ENCODE measurements around the gene EPHB2.

Gene EPHB2

DNA sequence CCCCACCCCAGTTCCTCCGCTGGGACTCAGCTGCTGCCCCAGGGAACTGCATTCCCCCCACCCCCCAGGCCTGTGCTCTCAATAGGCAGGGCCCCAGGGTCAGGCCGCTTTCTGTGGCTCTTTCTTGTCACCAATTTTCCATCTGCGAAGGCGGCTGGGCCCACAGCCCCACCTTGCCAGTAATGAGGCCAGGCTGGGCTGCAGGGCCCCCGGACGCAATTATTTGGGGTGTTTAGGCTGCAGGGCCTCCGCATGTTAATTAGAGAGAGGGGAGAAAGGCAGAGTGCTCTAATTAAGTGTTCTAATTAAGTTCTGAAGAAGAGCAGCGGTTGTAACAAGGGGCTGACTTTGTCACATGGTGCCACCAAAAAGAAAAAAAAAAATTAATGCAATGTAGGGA is 71.8 kb downstream of the EPHB2 start:
- no peak for DNase-seq

DNA sequence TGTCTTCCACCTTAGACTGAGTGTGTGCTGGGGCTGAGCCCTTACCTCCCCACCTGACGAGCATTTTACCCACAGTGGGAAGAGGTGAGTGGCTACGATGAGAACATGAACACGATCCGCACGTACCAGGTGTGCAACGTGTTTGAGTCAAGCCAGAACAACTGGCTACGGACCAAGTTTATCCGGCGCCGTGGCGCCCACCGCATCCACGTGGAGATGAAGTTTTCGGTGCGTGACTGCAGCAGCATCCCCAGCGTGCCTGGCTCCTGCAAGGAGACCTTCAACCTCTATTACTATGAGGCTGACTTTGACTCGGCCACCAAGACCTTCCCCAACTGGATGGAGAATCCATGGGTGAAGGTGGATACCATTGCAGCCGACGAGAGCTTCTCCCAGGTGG is 73.7 kb downstream of the EPHB2 start:
- no peak for DNase-seq

DNA sequence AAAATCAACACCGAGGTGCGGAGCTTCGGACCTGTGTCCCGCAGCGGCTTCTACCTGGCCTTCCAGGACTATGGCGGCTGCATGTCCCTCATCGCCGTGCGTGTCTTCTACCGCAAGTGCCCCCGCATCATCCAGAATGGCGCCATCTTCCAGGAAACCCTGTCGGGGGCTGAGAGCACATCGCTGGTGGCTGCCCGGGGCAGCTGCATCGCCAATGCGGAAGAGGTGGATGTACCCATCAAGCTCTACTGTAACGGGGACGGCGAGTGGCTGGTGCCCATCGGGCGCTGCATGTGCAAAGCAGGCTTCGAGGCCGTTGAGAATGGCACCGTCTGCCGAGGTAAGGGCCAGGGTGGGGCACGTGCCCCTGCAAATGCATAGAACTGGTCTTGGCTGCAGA is 74.1 kb downstream of the EPHB2 start:
- no peak for DNase-seq

DNA sequence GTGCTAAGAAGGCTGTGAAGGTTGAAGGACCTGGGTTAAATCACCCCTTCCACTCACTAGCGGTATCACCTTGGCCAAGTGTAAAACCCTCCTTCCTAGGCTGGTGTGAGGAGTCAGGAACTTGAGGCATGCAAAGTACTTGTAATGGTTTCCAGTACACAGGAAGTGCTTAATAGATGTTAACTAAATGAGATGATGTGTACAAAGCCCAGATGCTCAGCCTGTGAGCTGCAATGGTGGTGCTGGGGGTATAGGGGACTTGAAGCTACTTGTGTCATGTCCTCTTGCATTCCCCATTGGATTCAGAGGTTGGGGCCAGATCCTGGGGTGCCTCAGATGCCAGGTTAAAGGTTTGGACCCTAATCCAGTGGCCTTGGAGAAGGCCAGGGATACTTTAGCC is 75.5 kb downstream of the EPHB2 start:
- no peak for DNase-seq

DNA sequence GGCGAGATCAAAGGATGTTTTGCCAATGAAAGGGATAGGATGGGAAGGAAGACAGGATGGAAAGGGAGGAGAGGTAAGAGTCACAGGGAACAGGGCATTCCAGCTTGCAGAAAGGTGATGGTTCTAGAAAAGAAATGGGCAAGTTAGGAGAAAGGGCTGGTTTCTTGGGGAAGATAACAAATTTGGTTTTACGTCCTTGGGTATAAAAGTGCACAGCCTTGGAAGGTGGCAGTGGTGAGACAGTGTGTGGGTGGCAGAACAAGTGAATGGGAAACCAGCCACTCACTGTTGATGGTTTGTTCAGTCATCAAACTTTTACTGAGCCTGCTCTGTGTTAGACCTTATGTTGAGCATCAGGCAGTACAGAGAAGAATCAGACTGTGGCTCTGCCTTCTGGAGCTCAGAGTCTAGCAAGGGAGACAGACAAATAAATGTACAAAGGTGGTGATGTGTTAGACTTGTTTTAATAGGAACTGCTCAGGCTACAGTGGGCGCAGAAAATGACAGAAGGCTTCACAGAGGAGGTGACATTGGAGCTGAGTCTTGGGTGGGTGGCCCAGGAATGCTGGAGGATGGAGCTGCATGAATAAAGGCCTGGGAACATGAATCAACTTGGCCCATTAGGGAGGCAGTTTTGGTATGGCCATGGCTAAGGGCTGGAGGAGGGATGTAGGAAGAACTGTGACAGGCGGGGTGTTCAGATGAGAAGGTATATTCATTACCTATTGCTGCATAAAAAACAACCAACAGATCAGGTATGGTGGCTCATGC is 76.3 kb downstream of the EPHB2 start:
- no peak for DNase-seq

DNA sequence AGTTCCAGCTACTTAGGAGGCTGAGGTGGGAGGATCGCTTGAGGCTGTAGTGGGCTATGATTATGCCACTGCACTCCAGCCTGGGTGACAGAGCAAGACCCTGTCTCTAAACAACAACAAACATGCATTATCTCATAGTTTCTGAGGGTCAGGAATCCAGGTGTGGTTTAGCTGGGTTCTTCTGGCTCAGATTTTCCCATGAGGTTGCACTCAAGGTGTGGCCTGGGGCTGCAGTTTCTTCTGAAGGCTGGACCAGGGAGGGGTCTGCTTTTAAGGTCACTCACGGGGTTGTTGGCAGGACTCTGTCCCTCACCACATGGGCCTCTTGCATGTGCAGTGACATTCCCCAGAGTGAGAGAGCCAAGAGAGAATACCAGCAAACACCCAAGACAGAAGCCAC is 77.0 kb downstream of the EPHB2 start:
- no peak for DNase-seq

DNA sequence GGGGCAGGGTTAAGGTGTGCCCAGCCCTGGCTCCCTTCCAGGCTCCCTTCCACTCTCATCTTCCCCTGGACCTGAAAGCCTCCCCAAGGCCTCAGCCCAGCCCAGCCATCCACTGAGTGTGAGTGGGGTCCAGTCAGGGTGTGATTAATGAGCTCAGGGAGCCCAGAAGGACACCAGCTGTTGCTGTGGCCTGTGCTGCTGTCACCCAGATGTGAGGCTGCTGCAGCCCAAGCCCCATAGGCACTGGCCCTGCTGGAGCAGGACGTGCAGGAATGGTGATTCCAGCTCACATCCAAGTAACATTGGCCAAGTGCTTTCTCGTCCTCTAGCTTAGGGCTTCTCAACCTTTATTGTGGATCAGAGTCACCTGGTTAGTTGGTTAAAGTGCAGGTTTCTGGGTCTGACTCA is 77.6 kb downstream of the EPHB2 start:
- no peak for DNase-seq

DNA sequence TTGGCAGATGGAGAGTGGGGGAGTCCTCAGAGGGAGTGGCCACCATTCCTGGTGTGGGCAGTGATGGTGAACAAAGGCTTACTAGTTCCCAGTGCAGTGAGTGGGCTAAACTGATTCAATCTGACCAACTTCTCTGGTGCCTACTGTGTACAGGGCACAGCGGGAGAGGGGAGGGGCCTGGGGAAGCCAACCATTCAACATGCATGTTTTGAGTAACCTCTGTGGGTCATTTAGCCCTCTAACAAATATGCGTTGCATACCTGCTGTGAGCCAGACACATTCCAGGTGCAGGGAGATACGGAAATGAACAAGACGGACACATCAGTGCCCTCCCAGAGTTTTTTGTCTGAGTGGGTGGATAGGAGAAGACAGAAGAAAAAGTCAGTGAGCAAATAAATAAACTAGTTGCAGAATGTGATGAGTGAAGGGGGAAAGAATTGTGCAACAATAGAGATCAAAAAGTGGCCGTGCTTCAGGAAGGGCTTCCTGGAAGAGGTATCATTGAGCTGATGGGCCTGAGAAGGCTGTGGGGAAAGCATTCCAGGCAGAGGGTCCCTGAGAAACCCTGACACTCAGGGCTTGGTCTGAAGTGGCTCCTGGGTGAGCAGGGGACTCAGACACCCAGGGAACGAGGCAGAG is 78.8 kb downstream of the EPHB2 start:
- DNase-seq = no peak

DNA sequence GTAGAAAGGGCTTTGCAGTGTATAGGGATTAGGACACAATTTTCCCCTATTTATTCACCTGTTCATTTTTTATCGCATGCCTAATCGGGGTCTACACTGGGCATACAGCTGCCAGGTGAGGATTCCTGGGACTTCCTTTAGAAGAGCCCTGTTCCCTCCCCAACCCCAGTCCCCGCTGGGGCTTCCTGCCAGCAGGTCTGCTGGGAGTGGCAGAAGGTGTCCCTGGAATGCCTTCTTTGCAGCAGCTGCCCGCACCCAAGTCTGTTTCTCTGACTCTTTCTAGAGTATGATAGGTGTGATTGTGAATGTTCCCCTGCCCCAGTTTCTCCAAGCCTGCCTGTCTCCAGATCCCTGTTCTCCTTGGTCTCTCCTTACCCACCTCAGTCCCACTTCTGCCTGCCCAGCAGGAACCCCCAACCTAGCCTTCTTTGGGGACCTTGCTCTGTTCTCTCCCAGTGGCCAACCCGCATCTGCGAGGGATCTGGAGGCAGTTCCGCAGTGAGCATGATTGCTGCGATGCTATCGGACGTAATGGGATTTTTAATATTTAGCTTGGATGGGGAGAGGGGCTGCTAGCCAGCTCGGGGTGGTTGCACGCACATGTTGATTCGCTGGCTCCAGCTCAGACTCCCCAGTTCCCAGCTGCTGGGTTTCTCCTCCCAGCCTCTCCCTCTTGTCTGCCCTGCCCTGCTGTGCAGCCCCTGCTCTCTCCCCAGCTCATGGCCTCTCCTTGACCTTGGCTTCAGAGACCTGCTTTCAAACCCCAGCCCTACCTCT is 79.8 kb downstream of the EPHB2 start:
- DNase-seq = no peak

DNA sequence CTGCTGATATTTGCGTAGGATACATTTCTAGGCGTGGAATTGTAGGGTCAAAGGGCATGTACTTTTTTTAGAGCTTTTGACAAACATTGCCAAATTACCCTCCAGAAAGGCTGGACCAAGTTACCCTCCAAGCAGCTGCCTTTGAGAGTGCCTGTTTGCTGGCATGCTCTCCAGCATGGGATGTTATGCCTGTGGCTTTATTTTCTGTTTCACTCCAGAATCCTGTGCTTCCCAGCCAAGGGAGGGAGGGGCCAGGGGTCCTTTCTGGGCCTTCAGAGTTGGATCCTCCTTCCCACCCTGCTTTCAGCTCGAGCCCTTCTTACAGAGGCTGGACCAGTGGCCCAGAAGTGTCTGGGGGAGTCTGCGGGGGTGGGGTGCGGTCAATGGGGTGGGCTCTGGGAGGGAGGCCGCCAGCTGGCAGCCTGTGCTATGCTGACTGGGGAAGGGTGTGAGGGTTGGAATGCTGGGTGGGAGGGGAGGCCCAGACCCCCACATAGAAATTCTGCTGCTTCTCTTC is 81.2 kb downstream of the EPHB2 start:
- no peak for DNase-seq

DNA sequence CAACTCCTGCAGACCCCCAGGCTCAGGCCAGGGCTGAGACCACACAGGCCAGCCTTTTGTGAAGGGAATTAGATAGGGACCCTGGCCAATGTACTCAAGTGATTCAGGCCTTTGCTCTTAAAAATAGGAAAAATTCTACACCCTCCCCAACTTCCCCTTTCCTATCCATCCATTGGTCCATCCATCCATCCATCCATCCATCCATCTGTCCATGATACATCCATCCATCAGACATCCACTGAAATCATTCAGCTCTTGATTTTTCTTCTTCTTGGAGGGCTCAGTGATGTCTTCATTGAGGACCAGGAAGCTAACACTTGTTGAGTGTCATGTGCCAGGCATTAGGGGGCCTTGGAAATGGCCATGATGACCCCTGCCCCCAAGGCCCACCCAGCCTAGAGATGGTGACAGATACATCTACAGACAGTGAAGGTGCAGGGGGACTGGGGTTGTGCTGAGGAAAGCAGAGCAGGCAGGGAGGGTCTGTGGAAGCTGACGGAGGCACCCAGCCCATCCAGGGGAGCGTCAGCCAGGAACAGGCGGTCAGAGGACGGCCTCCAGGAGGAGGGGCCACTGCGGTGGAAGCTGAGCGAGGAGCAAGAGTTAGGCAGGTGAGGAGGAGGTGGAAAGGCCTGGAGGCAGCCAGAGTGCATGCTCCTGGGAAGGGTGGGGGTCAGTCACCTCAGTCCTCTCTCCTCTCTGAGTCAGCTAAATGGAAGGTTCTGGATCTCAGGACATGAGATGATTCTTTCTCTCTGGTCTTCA is 81.9 kb downstream of the EPHB2 start:
- no peak for DNase-seq

DNA sequence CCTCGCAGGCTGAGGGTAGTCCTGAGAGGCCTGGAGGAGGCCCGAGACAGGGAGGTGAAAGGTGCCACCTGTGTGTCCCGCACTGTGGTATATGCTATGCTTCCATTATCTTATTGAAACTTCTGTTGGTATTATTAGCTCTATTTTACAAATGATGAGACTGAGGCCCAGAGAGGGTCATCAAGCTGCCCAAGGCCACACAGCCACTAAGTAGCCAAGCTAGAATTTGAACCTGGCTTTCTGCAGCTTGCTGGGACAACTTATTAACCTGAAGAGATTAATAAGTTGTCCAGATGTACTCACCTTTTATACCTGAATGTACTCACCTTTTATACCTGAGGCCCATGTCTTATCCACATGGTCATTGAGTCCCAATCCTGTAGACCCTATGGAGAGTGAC is 83.0 kb downstream of the EPHB2 start:
- no peak for DNase-seq

DNA sequence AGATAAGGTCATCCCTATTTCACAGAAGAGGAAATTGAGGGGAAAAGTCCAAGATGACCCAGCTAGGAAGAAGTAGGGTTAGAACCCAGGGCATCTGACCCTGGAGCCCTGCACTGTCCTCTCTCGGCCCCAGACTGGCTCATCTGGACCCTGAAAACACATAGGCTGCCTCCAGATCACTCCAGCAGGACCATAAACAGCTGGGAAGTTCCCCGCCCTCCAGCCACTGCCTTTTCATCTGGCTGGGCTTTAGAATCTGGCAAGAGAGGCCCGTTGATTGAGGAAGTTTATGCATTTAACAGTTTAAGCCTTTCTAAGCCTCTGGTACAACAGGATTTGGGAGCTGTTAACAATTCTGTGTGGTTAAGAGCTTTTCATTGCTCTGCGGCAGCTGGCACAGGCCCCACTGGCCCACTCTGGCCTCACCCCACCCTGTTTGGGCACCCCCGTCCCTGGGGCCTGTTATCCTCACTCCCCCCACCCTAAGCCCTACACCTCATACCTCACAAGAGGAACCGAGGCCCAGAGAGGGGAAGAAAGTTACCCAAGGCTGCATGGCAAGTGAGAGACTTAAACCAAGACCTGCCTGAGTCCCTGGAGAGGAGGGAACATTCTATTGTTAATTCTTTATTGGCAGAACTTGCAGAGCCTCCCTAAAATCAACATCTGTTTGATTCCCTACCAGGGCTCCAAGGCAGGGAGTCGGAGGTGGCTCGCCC is 84.2 kb downstream of the EPHB2 start:
- DNase-seq = no peak

DNA sequence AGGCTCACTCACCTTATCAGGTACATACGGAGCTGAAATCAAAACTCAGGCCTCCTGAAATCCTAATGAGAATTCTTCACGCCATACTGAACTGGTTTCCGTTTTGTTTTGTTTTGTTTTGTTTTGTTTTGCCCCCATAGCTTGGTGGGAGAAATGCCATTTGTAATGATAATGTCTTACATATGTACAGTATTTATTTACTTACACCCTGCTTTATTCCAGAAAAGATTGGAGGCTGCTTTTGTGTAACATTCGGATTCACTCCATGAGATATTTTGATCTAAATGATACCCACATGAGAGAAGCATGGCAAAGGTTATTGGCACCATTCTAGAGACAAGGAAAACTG is 84.7 kb downstream of the EPHB2 start:
- no peak for DNase-seq

DNA sequence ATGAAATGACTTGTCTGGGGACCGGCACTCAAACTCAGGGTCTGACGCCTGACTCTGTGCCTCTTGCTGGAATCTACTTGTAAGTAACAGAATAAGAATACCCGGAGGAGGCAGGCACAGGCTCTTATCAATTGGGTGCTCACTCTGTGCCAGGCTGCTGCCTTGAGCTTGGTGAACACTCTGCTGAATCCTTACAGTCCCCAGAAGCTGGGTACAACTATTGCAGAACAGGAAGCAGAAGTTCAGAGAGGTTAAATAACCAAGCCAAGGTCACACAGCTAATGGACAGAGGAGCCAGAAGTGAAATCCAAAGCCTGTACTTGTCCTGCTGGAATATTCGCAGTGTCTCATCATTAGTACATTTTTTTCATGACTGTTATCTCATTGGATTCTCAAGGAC is 86.0 kb downstream of the EPHB2 start:
- DNase-seq = no peak

DNA sequence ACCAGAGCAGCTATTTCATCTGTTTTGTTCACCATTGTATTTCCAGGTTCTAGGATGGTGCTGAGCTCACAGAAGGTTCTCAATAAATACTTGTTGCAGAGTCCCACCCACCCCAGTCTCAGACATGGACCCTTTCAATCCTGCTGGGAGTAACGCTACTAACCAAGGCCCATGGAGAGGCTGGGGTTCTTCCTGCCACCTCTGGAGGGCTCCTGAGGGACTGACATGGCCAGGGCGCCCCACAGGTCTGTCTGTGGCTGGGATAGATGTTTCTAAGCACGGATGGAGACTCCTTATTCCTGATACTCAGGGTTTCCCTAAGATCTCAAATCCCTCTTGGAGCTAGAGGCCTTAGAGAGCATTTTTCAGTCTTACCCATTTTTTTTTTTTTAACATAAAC is 87.4 kb downstream of the EPHB2 start:
- DNase-seq = no peak

DNA sequence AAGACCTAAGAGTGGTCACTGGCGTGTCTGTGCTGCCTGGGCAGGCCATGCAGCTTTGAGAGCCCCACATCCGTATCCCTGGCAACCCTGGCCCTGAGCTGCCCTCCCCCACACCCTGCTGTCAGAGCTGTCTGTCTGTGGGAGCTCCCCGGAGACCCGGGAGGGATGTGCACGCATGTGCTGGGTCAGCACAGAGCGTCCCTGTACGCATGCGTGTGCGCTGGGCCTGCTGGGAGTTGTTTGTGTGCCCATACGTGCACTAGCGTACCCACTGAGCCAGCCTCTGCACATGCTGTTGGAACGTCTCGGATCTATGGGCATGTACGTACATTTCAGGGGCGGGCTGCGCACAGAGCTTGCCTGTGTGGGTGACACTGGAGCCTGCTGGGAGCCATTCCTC is 89.3 kb downstream of the EPHB2 start:
- DNase-seq = no peak

DNA sequence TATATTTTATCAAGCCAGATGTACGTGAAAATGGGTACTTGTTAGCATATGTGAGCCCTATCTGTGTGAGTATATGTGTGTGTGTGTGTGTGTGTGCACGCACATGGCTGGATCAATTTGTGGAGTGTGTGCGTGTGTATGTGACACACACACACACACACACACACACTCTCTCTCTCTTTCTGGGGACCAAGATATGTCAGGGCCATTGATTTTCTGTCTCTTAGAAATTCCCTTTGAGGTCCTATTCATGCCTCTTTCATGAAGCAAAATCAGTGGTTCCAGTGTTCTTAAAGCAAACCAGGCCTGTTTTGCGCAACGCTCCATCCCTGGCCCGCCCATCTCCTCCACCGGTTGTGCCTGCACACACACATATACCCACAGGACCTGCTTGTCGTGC is 90.0 kb downstream of the EPHB2 start:
- DNase-seq = no peak

DNA sequence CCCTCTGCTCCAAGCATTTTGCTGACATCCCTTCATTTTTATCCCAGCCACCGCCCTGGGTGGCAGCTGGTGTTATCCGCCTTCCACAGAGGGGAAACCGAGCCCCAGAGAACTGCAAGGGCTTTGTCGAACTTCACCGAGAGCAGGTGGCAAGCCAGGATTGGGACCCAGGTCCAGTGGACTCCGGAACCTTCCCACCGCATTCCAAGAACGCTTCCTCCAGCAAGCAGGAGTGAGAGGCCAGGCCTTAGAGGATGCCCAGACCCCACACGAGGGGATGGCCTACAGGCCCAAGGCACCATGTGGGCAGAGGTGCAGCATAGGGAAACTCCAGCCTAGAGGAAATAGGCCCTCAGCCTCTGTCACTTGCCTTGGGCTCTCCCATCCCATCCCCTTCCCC is 90.7 kb downstream of the EPHB2 start:
- no peak for DNase-seq

DNA sequence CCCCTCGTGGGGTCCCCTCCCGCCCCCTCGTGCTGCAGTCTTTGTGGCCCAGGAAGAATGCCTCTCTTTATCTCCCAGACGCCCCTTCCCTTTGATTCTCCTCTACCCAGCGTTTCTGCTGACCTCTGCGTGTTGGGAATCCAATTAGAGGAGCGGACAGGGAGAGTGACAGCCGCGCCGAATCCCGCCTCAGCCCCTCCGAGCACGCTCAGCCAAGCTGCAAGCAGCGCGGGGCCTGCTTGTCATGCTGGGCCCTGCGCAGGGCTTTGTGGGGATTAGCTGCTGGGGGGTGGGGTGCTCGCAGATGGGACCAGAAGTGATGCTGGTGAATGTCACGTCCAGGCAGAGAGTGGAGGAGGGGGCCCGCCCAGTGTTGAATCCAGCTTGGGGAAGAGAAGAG is 91.1 kb downstream of the EPHB2 start:
- DNase-seq = no peak

DNA sequence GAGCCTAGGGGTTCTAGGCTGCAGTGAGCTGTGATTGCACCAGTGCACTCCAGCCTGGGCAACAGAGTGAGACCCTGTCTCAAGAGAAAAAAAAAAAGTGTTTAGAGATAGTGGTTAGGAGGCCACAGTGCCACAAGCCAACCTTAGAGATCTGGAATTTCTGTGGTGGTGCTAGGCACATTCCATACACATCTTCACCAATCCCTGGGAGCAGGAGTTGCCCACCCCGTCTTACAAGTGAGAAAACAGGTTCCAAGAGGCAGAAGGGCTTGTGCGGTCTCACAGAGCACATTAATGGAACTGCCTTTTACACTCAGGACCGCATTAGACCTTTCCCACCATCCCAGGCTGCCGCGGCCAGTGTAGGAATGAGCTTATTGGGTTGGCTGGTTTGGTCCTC is 93.2 kb downstream of the EPHB2 start:
- DNase-seq = no peak

DNA sequence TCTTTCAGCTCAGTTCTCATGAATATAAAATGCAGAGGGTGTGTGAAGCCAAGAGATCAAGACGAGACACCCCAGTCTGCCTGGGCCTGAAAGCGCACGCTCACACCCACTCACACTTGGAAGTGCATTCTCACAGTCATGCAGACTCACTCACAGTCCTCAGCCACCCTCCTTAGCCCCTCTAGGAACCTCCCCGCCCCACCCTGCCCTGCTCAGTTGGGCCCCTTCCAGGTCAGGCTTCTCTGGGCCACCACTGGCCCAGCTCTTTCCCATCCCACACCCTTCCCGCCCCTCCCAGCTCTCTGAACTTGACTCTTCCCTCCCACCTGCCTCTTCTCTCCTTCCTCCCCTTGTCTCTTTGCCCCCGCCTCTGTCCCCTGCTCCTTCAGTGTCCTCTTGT is 93.8 kb downstream of the EPHB2 start:
- DNase-seq = no peak
